GM12878 (cell line): Measurements from ENCODE around the gene STAMBPL1. TPM values are rescaled to one million over a fixed set of nuclear protein-coding genes. Genes with fewer than 3 reads are reported as not detected.

Experiments
- BHLHE40 ChIP-seq, 2 experiments: fragments of 450-650 bp in 1 of 2; IDR thresholded peaks; 2 replicates each; pipeline ENCODE4 v1.6.1; 2011 to 2017; ENCODE audit warnings: low read depth in 2 of 2, borderline replicate concordance in 1 of 2, improper control_type of control experiment in 1 of 2, low read length in 1 of 2, mild to moderate bottlenecking in 1 of 2
- BRCA1 ChIP-seq: IDR thresholded peaks from 2 replicates; pipeline ENCODE4 v1.6.1; 2011; ENCODE audit warnings: low read depth, low read length, improper control_type of control experiment
- E2F8 ChIP-seq: fragments of 450-650 bp; IDR thresholded peaks from 2 replicates; pipeline ENCODE4 v1.6.1; 2018; ENCODE audit warnings: mild to moderate bottlenecking, low read depth, moderate library complexity; ENCODE audit not compliant: partially characterized antibody
- EGR1 ChIP-seq, 2 experiments: IDR thresholded peaks; 1 replicate in 1 of 2; 2 replicates in 1 of 2; pipeline ENCODE4 v1.6.1; 2011 to 2012; ENCODE audit warnings: low read depth in 2 of 2, low read length in 2 of 2, borderline replicate concordance in 1 of 2, mild to moderate bottlenecking in 1 of 2, moderate library complexity in 1 of 2
- EZH2 ChIP-seq: IDR thresholded peaks from 2 replicates; pipeline ENCODE4 v1.6.1; 2012; ENCODE audit warnings: low read depth, mild to moderate bottlenecking, control low read depth, inconsistent platforms, low read length, borderline replicate concordance; ENCODE audit not compliant: control insufficient read depth
- FOS ChIP-seq: IDR thresholded peaks from 3 replicates; pipeline ENCODE4 v1.6.1; 2011; ENCODE audit warnings: borderline replicate concordance; ENCODE audit not compliant: insufficient read length; ENCODE audit errors: extremely low read depth
- FOXK2 ChIP-seq: fragments of 450-650 bp; IDR thresholded peaks from 2 replicates; pipeline ENCODE4 v1.6.1; 2017; ENCODE audit warnings: mild to moderate bottlenecking, moderate library complexity
- GATAD2B ChIP-seq: fragments of 450-650 bp; conservative IDR thresholded peaks from 2 replicates; pipeline ENCODE4 v1.6.1; 2017; ENCODE audit warnings: low read depth, mild to moderate bottlenecking, moderate library complexity
- HDAC6 ChIP-seq: fragments of 200-600 bp; sonication (generic); IDR thresholded peaks from one replicate; pipeline ENCODE4 v1.8.0; 2017; ENCODE audit warnings: antibody characterized with exemption; ENCODE audit not compliant: unreplicated experiment
- HDGF ChIP-seq: fragments of 450-650 bp; IDR thresholded peaks from 2 replicates; pipeline ENCODE4 v1.6.1; 2016; ENCODE audit warnings: antibody characterized with exemption
- MEF2A ChIP-seq: IDR thresholded peaks from 2 replicates; pipeline ENCODE4 v1.6.1; 2011; ENCODE audit warnings: low read depth, mild to moderate bottlenecking, low read length, moderate library complexity; ENCODE audit not compliant: insufficient read depth
- MXI1 ChIP-seq: fragments of 150-350 bp; IDR thresholded peaks from 2 replicates; pipeline ENCODE4 v1.6.1; 2011; ENCODE audit warnings: low read depth, mild to moderate bottlenecking, inconsistent platforms, low read length, improper control_type of control experiment
- NR2C1 ChIP-seq: fragments of 450-650 bp; IDR thresholded peaks from 2 replicates; pipeline ENCODE4 v1.6.1; 2017; ENCODE audit warnings: antibody characterized with exemption, mild to moderate bottlenecking, moderate library complexity
- POLR2AphosphoS2 ChIP-seq: IDR thresholded peaks from 2 replicates; pipeline ENCODE4 v1.6.1; 2011; ENCODE audit warnings: low read depth, mild to moderate bottlenecking, low read length, improper control_type of control experiment, moderate library complexity
- RAD51 ChIP-seq: fragments of 450-650 bp; IDR thresholded peaks from 2 replicates; pipeline ENCODE4 v1.6.1; 2016; ENCODE audit warnings: moderate library complexity, mild to moderate bottlenecking, inconsistent platforms
- SMAD1 ChIP-seq: fragments of 450-650 bp; IDR thresholded peaks from 2 replicates; pipeline ENCODE4 v1.6.1; 2018; ENCODE audit warnings: mild to moderate bottlenecking, low read depth; ENCODE audit not compliant: partially characterized antibody
- SMARCA5 ChIP-seq: fragments of 450-650 bp; IDR thresholded peaks from 2 replicates; pipeline ENCODE4 v1.6.1; 2017; ENCODE audit warnings: mild to moderate bottlenecking
- SPI1 ChIP-seq: IDR thresholded peaks from 2 replicates; pipeline ENCODE4 v1.6.1; 2011; ENCODE audit warnings: low read depth, mild to moderate bottlenecking, low read length, moderate library complexity, borderline replicate concordance; ENCODE audit not compliant: insufficient read depth
- STAT1 ChIP-seq: fragments of 450-650 bp; conservative IDR thresholded peaks from 2 replicates; pipeline ENCODE4 v1.6.1; 2014; ENCODE audit warnings: antibody characterized with exemption, mild to moderate bottlenecking
- TCF3 ChIP-seq: IDR thresholded peaks from 2 replicates; pipeline ENCODE4 v1.6.1; 2012; ENCODE audit warnings: low read depth, mild to moderate bottlenecking, low read length, borderline replicate concordance; ENCODE audit not compliant: insufficient read depth
- ZZZ3 ChIP-seq: IDR thresholded peaks from 2 replicates; pipeline ENCODE4 v1.6.1; 2011; ENCODE audit warnings: low read depth; ENCODE audit not compliant: control insufficient read depth, insufficient read length
- polyA plus RNA-seq, 11 experiments: library from polyadenylated mRNA; depleted of rRNA in 4 of 11; unstranded in 6 of 11; stranded (reverse) in 5 of 11; fragments of >200 nt; fragmentation: Nextera tagmentation in 4 of 11; fragmentation: Illumina TruSeq in 1 of 11; extraction: Ambion mirVana in 4 of 11; extraction: Trizol in 1 of 11; gene quantifications; 1 replicate in 1 of 11; 2 replicates in 10 of 11; pipeline versions ENCODE4 v1.2.1 to v1.2.3, GENCODE V29; 2011 to 2016; ENCODE audit warnings: inconsistent platforms in 2 of 11, missing spikeins in 2 of 11, low read depth in 1 of 11
- total RNA-seq, 4 experiments: library from RNA; depleted of rRNA in 3 of 4; stranded (reverse); fragments of >200 nt in 3 of 4; fragmentation: Illumina TruSeq in 1 of 4; extraction: Trizol in 1 of 4; gene quantifications; 2 replicates each; pipeline versions ENCODE4 v1.2.1 to v1.2.3, GENCODE V29; 2013 to 2021
- TF ChIP-seq, protein P1 (sequence below): IDR thresholded peaks from 2 replicates; pipeline ENCODE4 v1.6.1; 2012; ENCODE audit warnings: improper control_type of control experiment, low read depth, low read length; ENCODE audit not compliant: insufficient replicate concordance

STAMBPL1 gene
- total and polyA plus RNA-seq, 10 of the 15 experiments (the other 5 are each of a cell fraction or from before 2014, with no cell fraction given): 7.5 to 44.1 (median 25.4) TPM

DNA sequence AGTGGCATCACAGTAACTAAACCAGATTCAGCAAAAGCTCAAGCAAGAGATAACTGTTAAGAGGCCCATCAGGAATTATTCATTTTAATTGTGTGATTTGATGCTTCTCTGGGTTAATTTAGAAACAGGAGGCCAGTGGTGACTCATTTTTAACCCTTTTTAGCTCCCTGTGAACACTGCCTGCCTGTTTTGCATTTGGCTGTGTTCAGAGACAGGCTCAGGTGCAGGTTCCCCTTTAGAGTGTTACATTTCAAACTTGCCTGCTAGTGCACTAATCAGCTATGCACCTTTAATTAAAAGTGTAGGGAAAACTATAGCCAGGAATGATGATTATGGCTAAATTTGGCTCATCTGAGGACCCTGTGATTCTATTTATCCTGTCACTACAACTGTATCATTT, 6.5 kb downstream of the STAMBPL1 start (continued):
- no peak for TF ChIP-seq FOS
- no peak for TF ChIP-seq ZZZ3
- no peak for TF ChIP-seq RAD51
- peak; percentile 64; the same call in 1 of the 2 replicates for TF ChIP-seq SMARCA5
- no peak for TF ChIP-seq HDAC6
- no peak for TF ChIP-seq GATAD2B
- no peak for TF ChIP-seq EGR1 (IDR thresholded peaks at IDR 0.05; ENCODE audit: borderline replicate concordance in 1 of 2, low read depth in 2 of 2, low read length in 2 of 2)
- TF ChIP-seq EZH2: no peak
- TF ChIP-seq MXI1: no peak
- TF ChIP-seq SPI1: no peak
- TF ChIP-seq SMAD1: no peak
- no peak for TF ChIP-seq BRCA1
- no peak for TF ChIP-seq E2F8
- TF ChIP-seq NR2C1: no peak
- peak in 1 of 2 experiments; percentile 33; a peak in 1 of 4 replicates for TF ChIP-seq BHLHE40 (IDR thresholded peaks at IDR 0.05; ENCODE audit: borderline replicate concordance in 1 of 2, low read depth in 2 of 2, low read length in 1 of 2)
- no peak for TF ChIP-seq STAT1
- no peak for TF ChIP-seq FOXK2
- TF ChIP-seq, protein P1, sequence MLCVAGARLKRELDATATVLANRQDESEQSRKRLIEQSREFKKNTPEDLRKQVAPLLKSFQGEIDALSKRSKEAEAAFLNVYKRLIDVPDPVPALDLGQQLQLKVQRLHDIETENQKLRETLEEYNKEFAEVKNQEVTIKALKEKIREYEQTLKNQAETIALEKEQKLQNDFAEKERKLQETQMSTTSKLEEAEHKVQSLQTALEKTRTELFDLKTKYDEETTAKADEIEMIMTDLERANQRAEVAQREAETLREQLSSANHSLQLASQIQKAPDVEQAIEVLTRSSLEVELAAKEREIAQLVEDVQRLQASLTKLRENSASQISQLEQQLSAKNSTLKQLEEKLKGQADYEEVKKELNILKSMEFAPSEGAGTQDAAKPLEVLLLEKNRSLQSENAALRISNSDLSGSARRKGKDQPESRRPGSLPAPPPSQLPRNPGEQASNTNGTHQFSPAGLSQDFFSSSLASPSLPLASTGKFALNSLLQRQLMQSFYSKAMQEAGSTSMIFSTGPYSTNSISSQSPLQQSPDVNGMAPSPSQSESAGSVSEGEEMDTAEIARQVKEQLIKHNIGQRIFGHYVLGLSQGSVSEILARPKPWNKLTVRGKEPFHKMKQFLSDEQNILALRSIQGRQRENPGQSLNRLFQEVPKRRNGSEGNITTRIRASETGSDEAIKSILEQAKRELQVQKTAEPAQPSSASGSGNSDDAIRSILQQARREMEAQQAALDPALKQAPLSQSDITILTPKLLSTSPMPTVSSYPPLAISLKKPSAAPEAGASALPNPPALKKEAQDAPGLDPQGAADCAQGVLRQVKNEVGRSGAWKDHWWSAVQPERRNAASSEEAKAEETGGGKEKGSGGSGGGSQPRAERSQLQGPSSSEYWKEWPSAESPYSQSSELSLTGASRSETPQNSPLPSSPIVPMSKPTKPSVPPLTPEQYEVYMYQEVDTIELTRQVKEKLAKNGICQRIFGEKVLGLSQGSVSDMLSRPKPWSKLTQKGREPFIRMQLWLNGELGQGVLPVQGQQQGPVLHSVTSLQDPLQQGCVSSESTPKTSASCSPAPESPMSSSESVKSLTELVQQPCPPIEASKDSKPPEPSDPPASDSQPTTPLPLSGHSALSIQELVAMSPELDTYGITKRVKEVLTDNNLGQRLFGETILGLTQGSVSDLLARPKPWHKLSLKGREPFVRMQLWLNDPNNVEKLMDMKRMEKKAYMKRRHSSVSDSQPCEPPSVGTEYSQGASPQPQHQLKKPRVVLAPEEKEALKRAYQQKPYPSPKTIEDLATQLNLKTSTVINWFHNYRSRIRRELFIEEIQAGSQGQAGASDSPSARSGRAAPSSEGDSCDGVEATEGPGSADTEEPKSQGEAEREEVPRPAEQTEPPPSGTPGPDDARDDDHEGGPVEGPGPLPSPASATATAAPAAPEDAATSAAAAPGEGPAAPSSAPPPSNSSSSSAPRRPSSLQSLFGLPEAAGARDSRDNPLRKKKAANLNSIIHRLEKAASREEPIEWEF: no peak
- TF ChIP-seq MEF2A: peak; percentile 89
- TF ChIP-seq POLR2AphosphoS2: no peak
- no peak for TF ChIP-seq HDGF
- TF ChIP-seq TCF3: no peak
